Suprapubic skin (tissue), 4 donors: Measurements from ENCODE around the gene GATAD2A.

ENCODE experiments used
- EP300 ChIP-seq: sonication (generic); formaldehyde crosslinking; IDR thresholded peaks from one replicate; pipeline ENCODE4 v1.6.1; 2017; ENCODE audit warnings: antibody characterized with exemption
- POLR2AphosphoS5 ChIP-seq, 3 donors: sonication (generic); formaldehyde crosslinking; IDR thresholded peaks; one replicate each; pipeline ENCODE4 v1.6.1; 2017; ENCODE audit warnings: antibody characterized with exemption in 3 of 3
- TF ChIP-seq, protein P1 (sequence below), 2 donors: fragments of 200-600 bp in 1 of 2; fragments of 450-650 bp in 1 of 2; sonication (generic) in 1 of 2; IDR thresholded peaks; one replicate each; pipeline ENCODE4 v1.5.1; 2016 to 2019; ENCODE audit warnings: antibody characterized with exemption in 2 of 2, mild to moderate bottlenecking in 1 of 2, moderate library complexity in 1 of 2

DNA sequence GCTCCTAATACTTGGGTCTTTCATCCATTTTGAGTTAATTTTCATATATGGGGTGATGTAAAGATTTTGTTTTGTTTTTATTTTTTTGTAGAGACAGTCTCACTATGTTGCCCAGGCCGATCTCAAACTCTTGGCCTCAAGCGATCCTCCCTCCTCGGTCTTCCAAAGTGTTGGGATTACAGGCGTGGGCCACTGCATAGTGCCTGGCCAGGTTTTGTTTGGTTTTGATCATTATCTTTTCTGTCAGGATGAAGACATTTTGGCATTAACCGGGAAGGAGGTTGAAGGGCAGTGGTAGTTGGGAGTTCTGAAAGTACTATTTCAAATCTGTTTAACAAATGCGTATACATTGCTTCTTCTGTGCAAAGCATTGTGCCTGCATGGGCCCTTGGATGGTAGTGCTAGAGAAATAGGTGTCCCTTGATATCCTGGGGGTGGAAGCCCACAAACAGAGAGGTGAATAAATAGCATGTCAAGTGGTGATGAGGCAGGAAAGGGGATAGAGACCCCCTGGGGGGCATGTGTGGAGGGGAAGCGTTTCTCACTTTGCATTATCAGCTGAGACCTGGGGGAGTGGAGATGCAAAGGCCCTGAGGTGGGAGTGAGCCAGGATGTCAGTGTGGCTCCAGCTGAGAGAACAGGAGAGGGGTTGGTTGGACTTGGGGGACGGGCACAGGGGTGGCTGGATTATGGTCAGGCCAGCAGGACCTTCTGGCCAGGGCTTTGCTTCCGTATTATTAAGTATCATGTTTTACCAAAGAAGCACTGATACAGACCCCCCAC lies 41.4 kb downstream of the GATAD2A start:
- TF ChIP-seq, protein P1, sequence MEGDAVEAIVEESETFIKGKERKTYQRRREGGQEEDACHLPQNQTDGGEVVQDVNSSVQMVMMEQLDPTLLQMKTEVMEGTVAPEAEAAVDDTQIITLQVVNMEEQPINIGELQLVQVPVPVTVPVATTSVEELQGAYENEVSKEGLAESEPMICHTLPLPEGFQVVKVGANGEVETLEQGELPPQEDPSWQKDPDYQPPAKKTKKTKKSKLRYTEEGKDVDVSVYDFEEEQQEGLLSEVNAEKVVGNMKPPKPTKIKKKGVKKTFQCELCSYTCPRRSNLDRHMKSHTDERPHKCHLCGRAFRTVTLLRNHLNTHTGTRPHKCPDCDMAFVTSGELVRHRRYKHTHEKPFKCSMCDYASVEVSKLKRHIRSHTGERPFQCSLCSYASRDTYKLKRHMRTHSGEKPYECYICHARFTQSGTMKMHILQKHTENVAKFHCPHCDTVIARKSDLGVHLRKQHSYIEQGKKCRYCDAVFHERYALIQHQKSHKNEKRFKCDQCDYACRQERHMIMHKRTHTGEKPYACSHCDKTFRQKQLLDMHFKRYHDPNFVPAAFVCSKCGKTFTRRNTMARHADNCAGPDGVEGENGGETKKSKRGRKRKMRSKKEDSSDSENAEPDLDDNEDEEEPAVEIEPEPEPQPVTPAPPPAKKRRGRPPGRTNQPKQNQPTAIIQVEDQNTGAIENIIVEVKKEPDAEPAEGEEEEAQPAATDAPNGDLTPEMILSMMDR (IDR thresholded peaks at IDR 0.05) = no peak
- TF ChIP-seq POLR2AphosphoS5 (IDR thresholded peaks at IDR 0.05) (no peak), EP300 (no peak)
